Measurements from ENCODE around the gene ACOT7.

- no peak for TF ChIP-seq CTCF (IDR thresholded peaks at IDR 0.05; ENCODE audit: low read length)
- no peak for TF ChIP-seq EZH2 (IDR thresholded peaks at IDR 0.05; ENCODE audit: borderline replicate concordance, low read length)
Measured at GRCh38 chr1:6358144-6358624, 35.4 kb downstream of the ACOT7 start.
